Adrenal gland (tissue), 5 donors: ENCODE results near the gene TLCD5.

ENCODE experiments used
- POLR2A ChIP-seq, 2 donors: fragments of 450-650 bp; IDR thresholded peaks; one replicate each; pipeline ENCODE4 v1.6.1; 2017; ENCODE audit warnings: antibody characterized with exemption in 2 of 2, mild to moderate bottlenecking in 2 of 2, moderate library complexity in 1 of 2
- TF ChIP-seq, protein P1 (sequence below), 6 experiments: fragments of 450-650 bp in 4 of 6; fragments of 200-600 bp in 2 of 6; sonication (generic) in 1 of 6; IDR thresholded peaks; 1 replicate in 5 of 6; 2 replicates in 1 of 6; pipeline versions ENCODE4 v1.5.1 to v1.8.0; 2016 to 2021; ENCODE audit warnings: antibody characterized with exemption in 6 of 6, mild to moderate bottlenecking in 2 of 6, moderate library complexity in 1 of 6
- donor health status: DM: no; HTN: no; CAD: no.

DNA sequence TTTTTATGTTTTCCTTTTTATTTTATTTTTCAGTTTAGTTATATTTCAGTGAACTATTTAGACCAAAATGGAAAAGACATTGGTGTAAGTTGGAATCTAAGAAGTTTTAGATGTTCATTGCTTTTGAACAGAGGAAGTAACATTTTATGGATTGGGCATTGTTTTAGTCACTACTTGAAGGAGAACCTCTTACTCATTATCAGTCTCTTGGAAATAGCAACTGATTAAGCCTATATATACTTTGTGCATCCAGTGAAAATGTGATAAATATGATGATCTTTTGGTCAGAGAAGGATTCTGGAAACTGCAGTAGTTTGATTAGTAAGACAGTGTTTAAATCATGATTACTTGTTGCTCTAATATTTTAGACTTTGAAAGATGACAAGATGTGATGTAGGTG, 25.5 kb downstream of the TLCD5 start:
- TF ChIP-seq, protein P1, sequence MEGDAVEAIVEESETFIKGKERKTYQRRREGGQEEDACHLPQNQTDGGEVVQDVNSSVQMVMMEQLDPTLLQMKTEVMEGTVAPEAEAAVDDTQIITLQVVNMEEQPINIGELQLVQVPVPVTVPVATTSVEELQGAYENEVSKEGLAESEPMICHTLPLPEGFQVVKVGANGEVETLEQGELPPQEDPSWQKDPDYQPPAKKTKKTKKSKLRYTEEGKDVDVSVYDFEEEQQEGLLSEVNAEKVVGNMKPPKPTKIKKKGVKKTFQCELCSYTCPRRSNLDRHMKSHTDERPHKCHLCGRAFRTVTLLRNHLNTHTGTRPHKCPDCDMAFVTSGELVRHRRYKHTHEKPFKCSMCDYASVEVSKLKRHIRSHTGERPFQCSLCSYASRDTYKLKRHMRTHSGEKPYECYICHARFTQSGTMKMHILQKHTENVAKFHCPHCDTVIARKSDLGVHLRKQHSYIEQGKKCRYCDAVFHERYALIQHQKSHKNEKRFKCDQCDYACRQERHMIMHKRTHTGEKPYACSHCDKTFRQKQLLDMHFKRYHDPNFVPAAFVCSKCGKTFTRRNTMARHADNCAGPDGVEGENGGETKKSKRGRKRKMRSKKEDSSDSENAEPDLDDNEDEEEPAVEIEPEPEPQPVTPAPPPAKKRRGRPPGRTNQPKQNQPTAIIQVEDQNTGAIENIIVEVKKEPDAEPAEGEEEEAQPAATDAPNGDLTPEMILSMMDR (IDR thresholded peaks at IDR 0.05), result no peak
- TF ChIP-seq POLR2A (IDR thresholded peaks at IDR 0.05), result no peak
